HG02840 (cell line): ENCODE results near the gene GUCY1A2.
"Not testable (repeated sequence)": the region's sequence is repeated elsewhere in the genome, so short reads cannot be mapped to it uniquely, and the experiment has no call there.

Experiments
- ATAC-seq: cut with Tn5 transposase; IDR thresholded peaks from one replicate; pipeline ENCODE4 v1.9.1; 2021; ENCODE audit warnings: mild to moderate bottlenecking, moderate library complexity, moderate number of reproducible peaks; ENCODE audit not compliant: unreplicated experiment, low FRiP score

Gene GUCY1A2

GRCh38 chr11:106853850-106854401, 164.3 kb downstream of the GUCY1A2 start:
- ATAC-seq, result no peak

GRCh38 chr11:106852779-106853178, 165.5 kb downstream of the GUCY1A2 start:
- no peak for ATAC-seq

- no peak for ATAC-seq
Observed at GRCh38 chr11:106848526-106848925, 169.8 kb downstream of the GUCY1A2 start.

GRCh38 chr11:106842134-106842533, 176.1 kb downstream of the GUCY1A2 start:
- ATAC-seq, result no peak

GRCh38 chr11:106840947-106841346, 177.3 kb downstream of the GUCY1A2 start:
- ATAC-seq, result no peak

- ATAC-seq, result no peak
Observed at GRCh38 chr11:106840146-106840545, 178.1 kb downstream of the GUCY1A2 start.

GRCh38 chr11:106834567-106834966, 183.7 kb downstream of the GUCY1A2 start:
- no peak for ATAC-seq

GRCh38 chr11:106828976-106829375, 189.3 kb downstream of the GUCY1A2 start:
- ATAC-seq, result no peak

- no peak for ATAC-seq
Observed at GRCh38 chr11:106828576-106828975, 189.7 kb downstream of the GUCY1A2 start.

GRCh38 chr11:106827687-106828086, 190.6 kb downstream of the GUCY1A2 start:
- ATAC-seq, result no peak

- not testable (repeated sequence) for ATAC-seq
Observed at GRCh38 chr11:106826558-106826957, 191.7 kb downstream of the GUCY1A2 start.

GRCh38 chr11:106821826-106822225, 196.4 kb downstream of the GUCY1A2 start:
- no peak for ATAC-seq

- no peak for ATAC-seq
Observed at GRCh38 chr11:106821291-106821690, 197.0 kb downstream of the GUCY1A2 start.

- ATAC-seq, result no peak
Observed at GRCh38 chr11:106818443-106818842, 199.8 kb downstream of the GUCY1A2 start.

- no peak for ATAC-seq
Observed at GRCh38 chr11:106815209-106815608, 203.1 kb downstream of the GUCY1A2 start.

- no peak for ATAC-seq
Observed at GRCh38 chr11:106813806-106814205, 204.5 kb downstream of the GUCY1A2 start.

GRCh38 chr11:106794058-106794457, 224.2 kb downstream of the GUCY1A2 start:
- ATAC-seq, result no peak

- ATAC-seq, result no peak
Observed at GRCh38 chr11:106789406-106789805, 228.9 kb downstream of the GUCY1A2 start.

- no peak for ATAC-seq
Observed at GRCh38 chr11:106787454-106787853, 230.8 kb downstream of the GUCY1A2 start.

GRCh38 chr11:106785913-106786650, 232.2 kb downstream of the GUCY1A2 start:
- no peak for ATAC-seq

GRCh38 chr11:106777302-106777701, 241.0 kb downstream of the GUCY1A2 start:
- ATAC-seq, result not testable (repeated sequence)

GRCh38 chr11:106770489-106771085, 247.7 kb downstream of the GUCY1A2 start:
- no peak for ATAC-seq
